GM12878 (cell line): ENCODE results near the gene TCERG1L. TPM values are rescaled to one million over a fixed set of nuclear protein-coding genes. Genes with fewer than 3 reads are reported as not detected.

Experiments
- ATAC-seq: fragments of 200-7000 bp; cut with Tn5 transposase; 3 replicates; pipeline ENCODE4 v1.9.1; 2020; ENCODE audit warnings: mild to moderate bottlenecking, moderate library complexity
- BruUV-seq: library from RNA; stranded (reverse); fragments of 400-500 nt; replicated peaks from 2 replicates; lab custom pipeline; 2021; lab: Mats Ljungman, UMichigan
- CTCF ChIA-PET: fragments of 300-600 bp; sonication (Branson Sonifier 250); formaldehyde crosslinking; extraction: SDS; loops from one replicate; lab custom pipeline; 2021; ENCODE audit warnings: inconsistent platforms; lab: Yijun Ruan, JAX
- POLR2A ChIA-PET: fragments of 350-600 bp; formaldehyde crosslinking; extraction: SDS; loops from one replicate; lab custom pipeline; 2021; ENCODE audit warnings: inconsistent platforms; lab: Charles Lee
- RAD21 ChIA-PET: fragments of 300-600 bp; sonication (Branson Sonifier 250); formaldehyde crosslinking; loops from one replicate; lab custom pipeline; 2023; ENCODE audit warnings: antibody characterized with exemption; ENCODE audit not compliant: unreplicated experiment; lab: Charles Lee
- SMC1A ChIA-PET: fragments of 300-600 bp; sonication (Branson Sonifier 250); formaldehyde crosslinking; loops from one replicate; lab custom pipeline; 2023; ENCODE audit not compliant: unreplicated experiment, uncharacterized antibody; lab: Charles Lee
- DNase-seq: peaks from one replicate; pipeline ENCODE4 v3.0.0-alpha.2; 2011; ENCODE audit warnings: low read depth, low spot score
- FAIRE-seq: peaks from 3 replicates; lab custom pipeline; 2011; peaks lifted over from hg19 to GRCh38; lab: Jason Lieb, UNC
- H2AFZ ChIP-seq: 2 replicates; pipeline ENCODE4 v1.6.0; 2011; ENCODE audit warnings: low read depth, low read length, control low read depth; ENCODE audit not compliant: control insufficient read depth
- H3K27ac ChIP-seq: 2 replicates; pipeline ENCODE4 v1.5.1; 2011; ENCODE audit warnings: control low read depth; ENCODE audit not compliant: control insufficient read depth, insufficient read depth
- H3K27me3 ChIP-seq, 2 experiments: replicated peaks in 1 of 2; 2 replicates each; pipeline versions ENCODE4 v1.6.0 to v1.6.1; 2011; ENCODE audit warnings: low read length in 1 of 2; ENCODE audit not compliant: control insufficient read depth in 2 of 2, insufficient read depth in 2 of 2
- H3K36me3 ChIP-seq, 2 experiments: 2 replicates each; pipeline ENCODE4 v1.5.1; 2011; ENCODE audit warnings: low read length in 1 of 2; ENCODE audit not compliant: control insufficient read depth in 2 of 2, insufficient read depth in 2 of 2
- H3K4me1 ChIP-seq: 2 replicates; pipeline ENCODE4 v1.6.1; 2011; ENCODE audit warnings: mild to moderate bottlenecking, low read length, moderate library complexity, mixed read lengths; ENCODE audit not compliant: control insufficient read depth, insufficient read depth
- H3K4me2 ChIP-seq: 2 replicates; pipeline ENCODE4 v1.6.0; 2011; ENCODE audit warnings: control low read depth; ENCODE audit not compliant: control insufficient read depth, insufficient read depth
- H3K4me3 ChIP-seq: fragments of 200-600 bp; sonication (generic); 2 replicates; pipeline ENCODE4 v1.5.1; 2016
- H3K79me2 ChIP-seq: 2 replicates; pipeline ENCODE4 v1.6.0; 2011; ENCODE audit warnings: low read length; ENCODE audit not compliant: control insufficient read depth, insufficient read depth
- H3K9ac ChIP-seq: 2 replicates; pipeline ENCODE4 v1.8.0; 2011; ENCODE audit warnings: low read length, control low read depth, mixed read lengths; ENCODE audit not compliant: control insufficient read depth, insufficient read depth
- H3K9me3 ChIP-seq: replicated peaks from 3 replicates; pipeline ENCODE4 v1.5.1; 2011; ENCODE audit warnings: mild to moderate bottlenecking, low read length; ENCODE audit not compliant: control insufficient read depth, insufficient read depth
- H4K20me1 ChIP-seq: 2 replicates; pipeline ENCODE4 v1.6.0; 2011; ENCODE audit not compliant: control insufficient read depth, insufficient read depth
- BCLAF1 ChIP-seq: fragments of 450-650 bp; IDR thresholded peaks from 2 replicates; pipeline ENCODE4 v1.6.1; 2017; ENCODE audit warnings: antibody characterized with exemption, mild to moderate bottlenecking, moderate library complexity
- BRCA1 ChIP-seq: IDR thresholded peaks from 2 replicates; pipeline ENCODE4 v1.6.1; 2011; ENCODE audit warnings: low read depth, low read length, improper control_type of control experiment
- FOXK2 ChIP-seq: fragments of 450-650 bp; IDR thresholded peaks from 2 replicates; pipeline ENCODE4 v1.6.1; 2017; ENCODE audit warnings: mild to moderate bottlenecking, moderate library complexity
- GATAD2B ChIP-seq: fragments of 450-650 bp; conservative IDR thresholded peaks from 2 replicates; pipeline ENCODE4 v1.6.1; 2017; ENCODE audit warnings: low read depth, mild to moderate bottlenecking, moderate library complexity
- HSF1 ChIP-seq: fragments of 150-350 bp; IDR thresholded peaks from 2 replicates; pipeline ENCODE4 v1.6.1; 2014; ENCODE audit warnings: mild to moderate bottlenecking, low read depth, low read length
- IRF5 ChIP-seq: fragments of 450-650 bp; IDR thresholded peaks from 2 replicates; pipeline ENCODE4 v1.6.1; 2017; ENCODE audit warnings: borderline replicate concordance
- MEF2A ChIP-seq: IDR thresholded peaks from 2 replicates; pipeline ENCODE4 v1.6.1; 2011; ENCODE audit warnings: low read depth, mild to moderate bottlenecking, low read length, moderate library complexity; ENCODE audit not compliant: insufficient read depth
- MYB ChIP-seq: fragments of 150-350 bp; IDR thresholded peaks from 2 replicates; pipeline ENCODE4 v1.6.1; 2014; ENCODE audit warnings: mild to moderate bottlenecking, low read depth, low read length, borderline replicate concordance
- NBN ChIP-seq: fragments of 450-650 bp; IDR thresholded peaks from 2 replicates; pipeline ENCODE4 v1.6.1; 2016
- NFXL1 ChIP-seq: fragments of 450-650 bp; IDR thresholded peaks from 2 replicates; pipeline ENCODE4 v1.6.1; 2017; ENCODE audit warnings: antibody characterized with exemption, mild to moderate bottlenecking, borderline replicate concordance
- NFYB ChIP-seq: IDR thresholded peaks from 2 replicates; pipeline ENCODE4 v1.6.1; 2011; ENCODE audit warnings: low read depth, mild to moderate bottlenecking, low read length, improper control_type of control experiment, moderate library complexity; ENCODE audit not compliant: insufficient read depth
- PKNOX1 ChIP-seq: fragments of 450-650 bp; IDR thresholded peaks from 2 replicates; pipeline ENCODE4 v1.6.1; 2016; ENCODE audit warnings: mild to moderate bottlenecking
- RFX5 ChIP-seq: IDR thresholded peaks from 2 replicates; pipeline ENCODE4 v1.6.1; 2011; ENCODE audit warnings: low read depth, low read length, improper control_type of control experiment
- STAT3 ChIP-seq: IDR thresholded peaks from 2 replicates; pipeline ENCODE4 v1.6.1; 2011; ENCODE audit warnings: low read depth, low read length, improper control_type of control experiment
- ZNF384 ChIP-seq: IDR thresholded peaks from 2 replicates; pipeline ENCODE4 v1.6.1; 2012; ENCODE audit warnings: low read depth, mild to moderate bottlenecking, low read length, improper control_type of control experiment, borderline replicate concordance
- ZNF622 ChIP-seq: fragments of 450-650 bp; IDR thresholded peaks from 2 replicates; pipeline ENCODE4 v1.6.1; 2017; ENCODE audit warnings: mild to moderate bottlenecking, inconsistent platforms
- WGBS: methylation state at CpG from one replicate; pipeline ENCODE4 v1.1.6; 2016; ENCODE audit warnings: low lambda C conversion rate; ENCODE audit not compliant: insufficient replicate concordance, insufficient coverage; ENCODE audit errors: missing lambda C conversion rate; 5-methylcytosine and 5-hydroxymethylcytosine counted together
- in situ Hi-C: fragments of 300-500 bp; cut with MboI; formaldehyde crosslinking; loops from 9 replicates; pipeline ENCODE4 v1.14.3; 2018; ENCODE audit warnings: mixed read lengths
- intact Hi-C: fragments of 100-400 bp; cut with micrococcal nuclease; formaldehyde crosslinking; loops from one replicate; pipeline ENCODE4 v1.14.2; 2022; ENCODE audit not compliant: unreplicated experiment
- polyA plus RNA-seq, 11 experiments: library from polyadenylated mRNA; depleted of rRNA in 4 of 11; unstranded in 6 of 11; stranded (reverse) in 5 of 11; fragments of >200 nt; fragmentation: Nextera tagmentation in 4 of 11; fragmentation: Illumina TruSeq in 1 of 11; extraction: Ambion mirVana in 4 of 11; extraction: Trizol in 1 of 11; gene quantifications; 1 replicate in 1 of 11; 2 replicates in 10 of 11; pipeline versions ENCODE4 v1.2.1 to v1.2.3, GENCODE V29; 2011 to 2016; ENCODE audit warnings: inconsistent platforms in 2 of 11, missing spikeins in 2 of 11, low read depth in 1 of 11
- total RNA-seq, 4 experiments: library from RNA; depleted of rRNA in 3 of 4; stranded (reverse); fragments of >200 nt in 3 of 4; fragmentation: Illumina TruSeq in 1 of 4; extraction: Trizol in 1 of 4; gene quantifications; 2 replicates each; pipeline versions ENCODE4 v1.2.1 to v1.2.3, GENCODE V29; 2013 to 2021

The TCERG1L gene
- total and polyA plus RNA-seq, 10 of the 15 experiments (the other 5 are each of a cell fraction or from before 2014, with no cell fraction given): not detected

- TF ChIP-seq NFYB: no peak
- no peak for TF ChIP-seq NBN
- TF ChIP-seq FOXK2: no peak
- TF ChIP-seq PKNOX1: no peak
- TF ChIP-seq HSF1: no peak
- no peak for TF ChIP-seq STAT3
- no peak for TF ChIP-seq MYB
Measured at GRCh38 chr10:131260452-131261211, 50.9 kb downstream of the TCERG1L start (continued).

GRCh38 chr10:131260031-131260430, 51.5 kb downstream of the TCERG1L start:
- SMC1A ChIA-PET: no interaction called here
- Histone ChIP-seq H3K27ac (no peak overlapping the region), H2AFZ (no peak overlapping the region), H3K4me1 (no peaks in the 10 kb centered on the region), H3K4me3 (no peak overlapping the region), H3K9me3 (no peaks in the 10 kb centered on the region), H3K9ac (no peak overlapping the region), H3K27me3 (no peaks in the 10 kb centered on the region), H3K4me2 (no peak overlapping the region), H4K20me1 (no peaks in the 10 kb centered on the region), H3K36me3 (no peaks in the 10 kb centered on the region), H3K79me2 (no peaks in the 10 kb centered on the region)
- WGBS: 66% methylated on average over 32 of the region's 32 CpGs
- POLR2A ChIA-PET: no interaction called here
- no peak for ATAC-seq
- DNase-seq: no peak
- CTCF ChIA-PET: no interaction called here
- TF ChIP-seq BRCA1: no peak
- TF ChIP-seq GATAD2B: no peak
- TF ChIP-seq ZNF622: no peak
- no peak for TF ChIP-seq BCLAF1
- TF ChIP-seq ZNF384: no peak
- TF ChIP-seq IRF5: no peak
- no peak for TF ChIP-seq RFX5
- TF ChIP-seq NFXL1: no peak
- no peak for TF ChIP-seq MEF2A
- RAD21 ChIA-PET: no interaction called here
- in situ Hi-C loops: no loop called here
- no TSS peak for BruUV-seq
- no peak for FAIRE-seq
- intact Hi-C loops: no loop called here
